HG02981 (cell line): ENCODE measurements around the gene ESD.

ENCODE experiments used
- ATAC-seq: cut with Tn5 transposase; IDR thresholded peaks from one replicate; pipeline ENCODE4 v1.9.1; 2021; ENCODE audit warnings: mild to moderate bottlenecking, moderate library complexity; ENCODE audit not compliant: unreplicated experiment

The ESD gene

DNA sequence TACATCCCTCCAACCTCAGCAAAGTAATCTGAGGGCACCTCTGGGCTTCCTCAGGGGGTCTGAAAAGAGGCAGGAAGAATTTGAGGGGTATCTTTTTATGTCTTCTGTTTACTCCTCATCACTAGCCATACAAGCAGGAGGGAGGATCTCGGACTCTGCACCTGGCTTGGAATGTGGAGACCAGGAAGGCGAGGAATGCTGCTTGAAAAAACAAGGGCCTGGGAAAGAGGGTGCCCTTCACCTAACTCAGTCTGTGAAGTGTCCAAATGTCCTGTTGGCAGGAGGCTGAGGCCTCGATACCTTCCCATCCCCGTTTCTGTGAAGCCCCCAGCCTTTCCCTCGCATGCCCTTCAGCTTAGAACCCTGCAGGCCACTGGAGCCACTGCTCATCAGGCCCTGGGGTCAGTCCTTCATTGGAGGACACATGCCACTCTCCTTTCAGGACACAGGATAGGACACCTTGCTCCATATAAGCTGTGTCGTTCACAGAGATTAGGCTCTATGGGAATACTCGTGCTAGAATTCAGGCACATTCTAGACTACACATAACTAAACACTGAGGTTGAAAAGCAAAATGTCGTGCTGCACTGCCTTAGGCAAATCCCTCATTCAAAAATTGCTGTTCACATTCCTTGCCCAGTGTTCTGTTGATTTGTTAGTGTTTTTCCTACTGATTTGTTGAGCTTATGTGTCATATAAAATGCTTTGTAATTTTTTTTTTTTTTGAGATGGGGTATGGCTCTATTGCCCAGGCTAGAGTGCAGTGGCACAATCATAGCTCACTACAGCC is 49.7 kb downstream of the ESD start:
- no peak for ATAC-seq

DNA sequence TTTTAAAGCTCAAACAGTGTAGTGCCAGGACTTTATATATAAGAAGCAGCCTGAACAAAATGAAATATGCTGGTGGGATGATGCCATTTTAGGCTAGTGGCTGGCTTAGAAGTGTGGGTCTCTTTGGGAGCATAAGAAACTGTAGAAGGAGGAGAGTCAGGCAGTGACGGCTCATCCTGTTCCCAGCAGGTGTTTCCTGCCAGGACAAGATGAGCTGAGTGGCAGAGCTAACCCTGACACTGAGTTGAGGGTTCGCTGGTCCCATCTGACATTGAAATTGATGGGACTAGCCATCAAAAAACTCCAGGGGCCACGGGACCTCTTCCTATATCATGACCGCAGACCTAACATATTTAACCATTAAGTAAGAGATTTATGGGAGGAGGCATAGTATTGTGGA is 51.3 kb downstream of the ESD start:
- ATAC-seq: no peak

DNA sequence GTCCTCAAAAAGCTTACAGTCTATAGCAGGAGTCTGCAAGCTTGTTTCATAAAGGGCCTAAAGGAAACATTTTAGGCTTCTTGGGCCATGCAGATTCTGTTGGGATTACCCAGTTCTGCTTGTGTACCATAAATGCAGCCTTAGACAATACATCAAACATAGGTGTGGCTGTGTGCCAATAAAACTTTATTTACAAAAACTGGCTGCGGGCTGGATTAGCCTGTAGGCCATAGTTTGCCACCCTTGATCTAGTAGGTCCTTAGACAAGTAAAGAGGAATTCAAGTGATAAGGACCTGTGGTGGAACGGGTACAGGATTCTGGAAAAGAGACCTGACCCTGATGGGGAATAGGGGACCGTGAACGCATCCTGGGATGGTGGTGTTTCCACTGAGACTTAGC is 51.9 kb downstream of the ESD start:
- ATAC-seq: no peak

DNA sequence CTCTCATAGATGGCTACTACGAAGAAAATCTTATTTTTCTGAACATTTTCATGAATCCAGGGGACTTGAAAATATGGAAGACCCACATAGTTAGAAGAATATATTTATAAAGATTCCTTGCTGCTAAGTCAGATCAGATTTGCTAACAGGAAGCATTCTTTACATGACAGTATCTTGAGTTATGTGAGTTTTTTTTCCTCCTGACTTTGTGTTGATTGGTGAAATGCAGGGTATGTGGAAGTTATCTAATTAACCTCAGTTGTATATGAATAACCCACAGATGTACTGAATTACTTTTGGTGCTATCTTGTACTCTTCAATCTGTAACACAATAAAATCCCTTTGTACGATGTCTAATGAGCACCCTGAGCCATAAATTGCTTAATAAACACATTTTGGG is 53.8 kb downstream of the ESD start:
- no peak for ATAC-seq

DNA sequence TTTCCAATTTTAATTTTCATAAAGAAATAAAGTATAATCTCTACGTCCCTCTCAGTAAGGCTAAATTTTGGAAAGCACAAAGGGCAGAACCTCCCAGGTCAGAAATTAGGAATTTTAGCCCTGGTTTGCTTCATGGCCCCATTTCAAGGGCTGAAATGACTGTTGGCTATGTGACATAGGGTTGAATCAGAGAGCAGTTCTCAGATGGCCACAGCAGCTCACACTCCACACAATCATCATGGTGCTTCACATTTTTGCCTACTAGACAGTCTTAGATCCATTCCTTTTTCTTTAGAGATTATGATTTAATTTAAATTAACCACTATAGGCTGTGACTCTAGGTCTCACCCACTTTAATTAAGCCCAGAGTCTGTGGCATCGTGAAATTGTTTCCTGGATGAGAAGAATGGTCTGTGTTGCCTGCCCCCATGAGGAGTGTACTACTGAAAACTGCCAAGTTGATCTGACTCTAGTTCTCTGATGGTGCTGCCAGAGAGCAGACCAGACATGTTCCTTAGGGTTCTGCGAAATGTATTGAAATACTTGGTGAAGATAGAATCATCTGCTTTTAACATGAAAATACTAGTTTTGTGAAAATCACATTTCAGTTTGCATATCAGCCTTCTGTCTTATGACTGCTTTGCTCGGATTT is 57.4 kb downstream of the ESD start:
- no peak for ATAC-seq

DNA sequence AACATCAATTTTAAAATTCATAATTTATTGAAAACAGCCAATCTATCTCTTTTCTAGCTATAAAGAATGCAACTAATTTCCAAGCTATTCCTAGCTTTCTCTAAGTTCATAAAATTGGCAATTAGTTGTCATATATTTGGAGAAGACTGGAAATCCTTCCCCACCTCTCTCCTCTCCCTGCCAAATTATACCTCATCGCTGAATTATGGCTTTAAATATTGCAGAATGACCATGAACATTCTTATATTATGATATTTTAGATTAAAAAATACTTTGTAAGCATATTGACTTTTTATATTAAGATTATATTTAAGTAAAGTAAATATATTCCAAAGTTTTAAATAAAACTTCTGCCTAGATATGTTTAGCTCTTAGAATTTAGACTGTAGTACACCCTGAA is 58.2 kb downstream of the ESD start:
- ATAC-seq: no peak

DNA sequence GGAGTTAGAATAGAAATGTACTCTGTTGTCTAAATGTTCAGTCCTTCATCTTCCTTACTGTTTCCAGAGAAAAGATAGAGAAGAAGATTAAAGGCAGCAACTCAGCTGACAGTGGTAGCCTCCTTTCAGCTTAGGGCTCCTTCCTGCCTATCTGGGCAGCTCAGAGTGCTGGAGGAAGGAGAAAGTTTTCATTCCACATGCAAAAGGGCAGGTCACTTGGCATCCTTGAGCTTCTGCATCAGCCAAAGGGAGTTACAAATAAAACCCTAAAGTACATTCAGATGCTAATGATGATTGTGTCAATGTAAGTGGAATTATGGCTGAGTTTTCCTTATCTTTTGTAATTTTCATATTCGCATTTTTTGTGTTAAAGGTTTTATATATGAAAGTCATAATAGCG is 58.9 kb downstream of the ESD start:
- no peak for ATAC-seq

DNA sequence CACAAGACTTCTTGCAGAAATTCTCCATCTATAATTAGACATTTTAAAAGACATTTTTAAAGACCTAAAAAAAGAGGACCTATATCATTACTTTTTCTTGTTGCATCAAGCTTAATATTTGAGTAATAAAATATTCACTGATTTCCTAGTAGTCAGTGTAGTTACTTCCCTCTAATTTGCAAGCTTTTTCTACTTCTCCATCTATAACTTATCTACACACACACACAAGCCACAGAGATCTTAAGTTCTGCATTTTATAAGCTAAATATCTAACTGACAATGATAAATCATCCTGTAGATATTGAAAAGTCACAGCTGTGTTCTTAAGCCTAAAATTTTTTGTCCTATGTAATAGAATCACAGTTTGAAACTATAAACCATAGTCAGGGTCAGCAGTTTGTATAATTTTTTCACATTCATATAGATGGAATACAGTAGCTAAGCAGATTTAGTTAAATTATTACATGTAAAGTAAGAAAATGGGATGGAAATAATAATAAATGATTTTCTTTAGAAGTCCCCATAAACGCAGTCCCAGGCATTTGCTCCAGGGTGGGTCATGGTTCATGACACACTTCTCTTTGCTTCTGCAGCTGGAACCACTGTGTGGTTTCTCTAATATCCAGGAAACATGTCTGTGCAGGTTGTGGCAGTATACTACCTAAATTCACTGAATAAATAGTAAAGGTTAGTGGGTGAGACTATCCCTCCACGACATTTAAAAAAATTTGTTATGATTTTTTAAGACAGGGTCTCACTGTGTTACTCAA is 60.2 kb downstream of the ESD start:
- no peak for ATAC-seq

DNA sequence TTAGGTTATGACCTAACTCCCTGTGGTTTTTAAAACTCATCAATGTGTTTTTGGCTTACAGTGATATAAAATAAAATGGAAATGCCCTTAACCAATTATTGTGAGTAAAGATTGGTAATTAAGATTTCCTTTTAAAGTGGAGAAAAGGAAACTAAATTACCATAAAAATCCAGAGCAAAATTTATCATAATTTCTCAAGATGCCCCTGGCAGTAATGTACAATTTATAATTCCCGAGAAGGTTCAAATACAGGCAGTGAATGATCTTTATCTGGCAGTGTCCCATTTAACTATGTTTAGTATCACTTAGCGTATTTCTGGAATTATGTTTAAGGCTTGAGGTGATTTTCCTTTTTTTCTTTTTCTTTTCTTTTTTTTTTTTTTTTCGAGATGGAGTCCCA is 61.5 kb downstream of the ESD start:
- no peak for ATAC-seq

DNA sequence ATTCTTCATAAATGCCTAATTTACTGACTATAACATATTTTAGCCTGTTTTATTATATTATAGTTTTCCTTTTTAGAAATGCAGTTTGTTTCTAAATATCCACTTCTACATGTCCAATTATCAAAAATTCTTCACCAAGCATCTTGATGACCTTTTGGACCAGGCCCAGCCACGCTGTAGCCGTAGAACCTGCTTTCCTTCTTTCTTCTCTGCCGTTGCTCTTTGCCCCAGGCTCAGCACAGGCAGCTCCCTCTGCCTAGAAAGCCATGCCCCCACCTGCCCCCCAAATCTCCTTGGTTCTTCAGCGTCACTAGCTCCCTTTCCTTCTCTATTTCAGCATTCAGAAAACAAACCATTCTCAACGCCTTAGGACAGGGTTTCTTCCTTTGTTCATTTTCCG is 65.4 kb downstream of the ESD start:
- ATAC-seq: no peak

DNA sequence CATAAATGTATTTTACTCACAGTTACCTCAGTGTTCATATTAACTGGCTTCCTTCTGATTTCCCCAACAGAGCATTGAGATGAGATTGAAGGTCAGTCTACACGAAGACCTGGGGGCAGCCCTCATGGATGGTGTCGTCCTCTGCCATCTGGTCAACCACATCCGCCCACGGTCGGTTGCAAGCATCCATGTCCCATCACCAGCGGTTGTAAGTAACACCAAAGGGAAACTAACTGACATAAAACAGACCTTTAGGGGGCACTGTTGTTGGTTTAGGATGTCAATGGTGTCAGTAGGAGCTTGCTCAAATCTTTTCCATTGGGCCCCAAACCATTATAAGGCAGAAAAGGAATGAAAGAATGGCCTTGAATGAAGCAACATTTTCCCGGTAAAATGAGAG is 68.2 kb downstream of the ESD start:
- ATAC-seq: no peak

DNA sequence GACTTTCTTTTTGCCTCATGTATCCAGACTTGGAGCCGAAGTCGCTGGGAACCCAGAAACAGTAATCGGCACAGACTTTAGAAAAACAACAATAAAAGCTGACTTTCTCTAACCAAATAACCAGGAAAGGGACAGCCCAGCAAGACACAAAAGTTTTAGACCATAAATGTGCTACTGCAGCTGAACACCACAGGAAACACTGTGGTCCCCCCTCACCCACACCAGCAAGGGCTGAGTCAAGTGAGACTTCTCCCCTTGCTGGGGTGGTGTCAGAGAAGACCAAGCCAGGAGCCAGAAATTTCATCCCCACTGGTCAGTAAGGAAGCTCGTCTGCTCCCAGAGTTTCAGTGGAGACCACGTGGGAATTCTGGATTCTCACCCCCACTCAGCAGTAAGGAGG is 70.6 kb downstream of the ESD start:
- ATAC-seq: no peak
